GM18909 (cell line): Measurements from ENCODE around the gene PLXDC2.

ENCODE experiments used
- ATAC-seq: cut with Tn5 transposase; IDR thresholded peaks from one replicate; pipeline ENCODE4 v1.9.1; 2021; ENCODE audit warnings: mild to moderate bottlenecking; ENCODE audit not compliant: unreplicated experiment, poor library complexity

PLXDC2 gene

DNA sequence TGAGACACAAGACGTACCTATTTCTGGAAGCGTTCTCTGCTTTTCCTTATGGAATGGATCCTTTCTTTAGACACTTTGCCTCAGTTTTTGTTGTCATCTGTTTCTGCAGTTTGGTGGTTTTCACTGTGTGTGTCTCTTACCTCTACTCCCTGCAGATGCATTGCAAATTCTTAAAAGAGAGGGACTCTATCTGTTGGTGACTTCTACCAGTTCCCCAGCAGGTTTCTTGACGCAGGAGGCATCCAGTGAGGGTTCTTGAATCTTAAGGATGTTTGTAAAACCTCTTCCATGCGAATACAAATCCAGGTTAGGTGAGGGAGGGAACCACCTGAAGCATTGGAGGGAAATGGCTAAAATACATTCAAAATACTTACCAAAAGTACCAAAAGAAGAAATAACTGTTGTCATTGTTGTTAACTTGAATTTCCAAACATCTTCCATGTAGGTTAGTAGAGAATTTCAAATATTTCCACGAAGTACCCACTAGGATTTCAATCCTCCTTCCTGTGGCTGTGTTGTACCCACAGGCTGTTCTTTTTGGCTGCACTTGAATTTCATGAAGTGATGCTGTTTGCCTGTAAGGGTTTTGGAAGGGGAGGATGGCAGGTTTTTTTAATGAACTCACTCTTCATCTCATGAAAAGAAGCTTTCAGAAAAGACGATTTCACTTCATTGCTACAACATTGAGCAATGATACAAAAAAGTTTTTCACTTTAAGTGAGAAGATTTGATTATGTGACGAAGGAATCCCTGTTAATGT, 32.2 kb downstream of the PLXDC2 start:
- ATAC-seq = no peak

DNA sequence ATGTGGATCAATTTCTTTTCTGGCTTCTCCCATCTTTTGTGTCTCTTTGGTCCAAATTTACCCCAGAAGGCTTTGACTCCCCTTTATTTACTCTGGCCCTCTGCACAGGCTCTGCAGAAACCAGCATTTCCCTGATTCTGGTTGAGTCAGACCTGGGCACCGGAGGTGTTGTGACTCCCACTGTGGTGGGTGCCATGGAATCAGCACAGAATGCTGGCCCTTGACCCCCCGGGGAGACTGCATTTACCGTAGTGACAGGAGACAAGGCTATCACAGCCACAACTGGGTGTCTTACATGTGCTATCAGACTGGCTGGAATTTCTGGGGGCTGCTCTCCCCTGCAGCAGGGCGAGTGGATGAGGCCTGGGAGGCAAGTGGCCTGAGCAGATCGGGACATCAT, 37.6 kb downstream of the PLXDC2 start:
- no peak for ATAC-seq

DNA sequence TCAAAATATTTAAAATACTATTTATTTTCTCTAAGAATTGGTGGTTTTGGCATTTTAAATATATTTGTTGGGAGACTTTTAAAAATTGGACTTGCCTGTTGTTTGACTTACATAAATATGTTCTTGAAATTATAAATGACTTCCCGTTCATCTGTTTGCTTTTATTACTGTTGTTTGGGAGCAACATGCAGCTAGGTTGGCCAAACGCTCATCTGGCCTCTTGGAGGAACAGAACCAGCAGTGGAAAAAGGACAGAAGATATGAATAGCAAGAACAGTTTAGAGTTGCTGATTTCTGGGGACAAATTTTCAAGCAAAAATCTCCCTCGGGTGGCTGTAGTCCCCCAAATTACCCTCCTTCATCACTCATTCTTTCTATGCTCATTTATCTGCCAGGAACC, 41.6 kb downstream of the PLXDC2 start:
- no peak for ATAC-seq

GRCh38 chr10:19860107-19860506, 43.9 kb downstream of the PLXDC2 start:
- ATAC-seq = no peak

GRCh38 chr10:19862811-19863515, 46.7 kb downstream of the PLXDC2 start:
- no peak for ATAC-seq

DNA sequence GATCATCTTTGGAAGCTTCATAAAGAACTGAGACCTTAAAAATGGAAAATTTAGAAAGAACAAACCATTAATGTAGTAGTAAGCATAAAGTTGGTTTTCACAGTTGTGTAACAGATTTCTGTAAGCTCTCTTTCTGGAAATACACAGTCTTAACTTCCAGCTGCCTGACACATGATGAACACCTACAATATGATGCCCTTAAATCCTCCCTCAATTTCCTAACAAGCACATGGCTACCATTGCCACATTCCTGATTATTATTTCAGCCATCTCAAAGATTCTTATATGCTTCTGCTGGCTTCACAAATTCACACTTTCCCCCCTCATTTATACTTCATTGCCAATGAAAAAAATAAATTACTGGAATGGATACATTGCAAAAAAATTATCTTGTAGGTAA, 49.4 kb downstream of the PLXDC2 start:
- no peak for ATAC-seq

- no peak for ATAC-seq
These were observed 53.1 kb downstream of the PLXDC2 start for GRCh38 chr10:19869370-19869769.

GRCh38 chr10:19872504-19873271, 56.5 kb downstream of the PLXDC2 start:
- no peak for ATAC-seq

DNA sequence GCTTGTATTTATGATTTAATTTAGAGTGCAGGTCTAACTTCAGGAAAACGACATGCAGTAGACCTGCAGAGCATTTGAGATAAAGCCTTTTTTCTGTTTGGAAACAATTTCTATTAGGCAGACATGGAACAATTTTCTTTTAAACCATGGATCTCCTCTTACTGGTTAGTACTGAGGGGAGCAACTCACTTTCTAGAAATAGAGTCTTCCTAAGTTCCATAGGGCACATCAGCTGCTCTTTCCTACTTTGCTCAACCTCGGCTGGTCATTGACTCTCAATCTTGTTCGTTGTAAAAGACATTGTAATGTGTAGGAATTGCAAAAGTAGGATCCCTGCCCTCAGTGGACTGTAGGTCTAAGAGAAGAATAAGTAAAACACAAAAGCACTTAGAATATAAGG, 58.0 kb downstream of the PLXDC2 start:
- no peak for ATAC-seq

GRCh38 chr10:19874791-19875190, 58.6 kb downstream of the PLXDC2 start:
- no peak for ATAC-seq

DNA sequence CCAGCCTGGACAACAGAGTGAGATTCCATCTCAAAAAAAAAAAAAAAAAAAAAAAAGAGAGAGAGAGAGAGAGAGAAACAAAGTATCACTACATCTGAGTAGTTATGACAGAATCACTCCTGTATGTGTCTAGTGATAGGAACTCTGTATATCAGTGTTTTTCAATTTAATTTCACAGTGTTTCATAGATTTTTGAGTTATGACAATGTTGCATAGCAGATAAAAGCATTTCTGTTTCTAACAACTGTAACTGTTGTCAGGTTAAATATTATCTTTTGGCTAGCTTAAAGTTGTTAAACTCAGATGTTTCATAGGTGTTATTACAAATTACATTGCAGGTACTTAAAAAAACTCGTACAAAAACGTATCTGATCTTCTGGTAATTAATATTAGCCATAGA, 60.3 kb downstream of the PLXDC2 start:
- no peak for ATAC-seq

- no peak for ATAC-seq
These were observed 61.4 kb downstream of the PLXDC2 start for GRCh38 chr10:19877466-19878255.

DNA sequence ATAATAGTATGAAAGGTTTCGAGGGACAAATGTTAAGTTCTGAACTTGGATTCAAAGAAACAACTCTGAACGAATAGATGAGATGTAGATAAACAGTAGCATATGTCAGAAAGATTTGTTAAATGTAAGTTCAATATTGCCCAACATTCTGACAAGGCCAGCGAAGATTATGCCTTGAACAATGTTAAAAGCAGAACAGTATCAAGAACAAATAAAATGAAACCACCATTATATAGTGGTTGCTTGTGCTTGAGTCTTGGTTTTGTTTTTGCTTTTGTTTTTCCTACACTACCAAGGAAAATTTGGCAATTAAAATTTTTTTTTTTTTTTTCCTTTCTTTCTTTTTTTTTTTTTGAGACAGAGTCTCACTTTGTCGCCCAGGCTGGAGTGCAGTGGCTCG, 66.4 kb downstream of the PLXDC2 start:
- no peak for ATAC-seq

DNA sequence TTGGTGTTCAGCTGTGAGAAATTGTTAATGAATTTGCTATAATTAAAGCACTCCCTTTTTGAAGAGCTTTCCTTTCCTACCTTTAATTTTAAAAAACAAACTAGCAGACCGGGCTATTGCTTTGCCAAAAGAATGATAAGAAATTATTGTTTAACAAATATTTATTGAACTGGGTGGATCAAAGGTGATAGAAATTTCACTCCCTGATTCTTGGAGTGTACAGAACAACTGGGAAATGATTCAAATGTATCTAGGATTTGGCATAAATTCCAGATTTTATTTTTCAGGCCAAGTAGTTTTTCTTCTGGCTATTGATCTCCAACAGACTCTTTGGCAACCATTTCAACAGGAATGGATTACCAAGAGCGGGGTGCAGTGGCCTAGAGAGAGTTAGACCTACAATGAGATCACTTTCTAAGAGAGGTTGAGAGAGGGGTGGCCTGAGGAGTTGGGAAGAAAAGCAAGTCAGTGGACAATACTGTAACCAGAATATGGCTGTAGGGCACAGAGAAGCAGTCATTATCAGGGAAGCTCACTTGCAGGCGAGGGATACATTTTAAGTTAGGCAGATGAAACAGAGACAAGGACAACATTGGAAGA, 71.9 kb downstream of the PLXDC2 start:
- ATAC-seq = no peak

GRCh38 chr10:19889256-19889655, 73.0 kb downstream of the PLXDC2 start:
- ATAC-seq = no peak

DNA sequence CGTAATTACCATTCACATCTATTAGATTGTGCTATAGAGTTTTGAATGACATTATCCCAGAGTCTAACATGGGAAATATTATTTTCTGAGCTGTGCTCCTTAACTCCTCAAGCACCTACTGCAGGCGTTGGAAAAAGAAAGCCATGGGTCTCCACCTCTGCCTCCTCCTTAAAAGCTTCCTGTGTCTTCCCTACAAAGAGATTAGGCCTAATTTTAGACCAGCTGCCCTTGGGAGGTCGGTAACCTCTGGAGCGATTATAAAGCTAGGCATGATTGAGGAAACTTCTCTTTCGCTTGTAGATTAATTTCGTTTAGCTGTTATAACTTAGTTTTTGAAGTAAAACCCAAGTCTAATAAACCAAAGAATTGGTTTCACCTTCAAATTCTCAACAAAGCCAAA, 75.2 kb downstream of the PLXDC2 start:
- no peak for ATAC-seq

GRCh38 chr10:19892270-19892669, 76.0 kb downstream of the PLXDC2 start:
- ATAC-seq = no peak

DNA sequence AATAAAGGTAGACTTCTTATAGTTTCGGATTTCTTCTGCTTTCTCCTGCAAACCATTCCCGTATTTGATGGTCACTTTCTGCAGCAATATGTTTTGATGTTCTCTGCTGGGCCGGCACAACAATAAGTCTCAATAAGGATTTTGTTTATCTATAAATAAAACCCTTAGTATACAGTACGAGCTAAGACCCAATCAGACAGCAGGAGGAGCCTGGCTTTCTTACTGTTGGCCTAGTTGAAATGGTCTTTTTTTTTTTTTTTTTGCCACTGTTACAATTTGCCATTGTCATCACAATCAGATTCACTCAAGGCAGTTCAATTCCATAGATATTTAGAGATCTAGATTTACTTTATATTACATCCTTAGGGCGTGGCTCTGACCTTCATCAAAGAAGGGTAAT, 76.4 kb downstream of the PLXDC2 start:
- no peak for ATAC-seq

DNA sequence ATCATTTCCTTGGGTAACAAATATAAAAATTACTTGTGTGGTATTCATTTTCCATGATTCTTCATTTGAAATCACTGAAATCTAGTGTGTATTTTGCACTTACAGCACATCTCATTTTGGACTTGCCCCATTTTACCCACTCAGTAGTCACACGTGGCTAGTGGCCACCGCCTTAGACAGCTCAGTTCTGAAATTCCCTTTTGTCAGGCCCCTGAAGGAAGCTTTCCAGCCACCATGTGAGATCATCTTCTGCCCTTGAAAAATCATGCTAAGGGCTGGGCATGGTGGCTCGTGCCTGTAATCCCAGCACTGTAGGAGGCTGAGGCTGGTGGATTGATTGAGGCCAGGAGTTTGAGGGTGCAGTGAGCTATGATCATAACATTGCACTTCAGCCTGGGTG, 79.3 kb downstream of the PLXDC2 start:
- no peak for ATAC-seq

DNA sequence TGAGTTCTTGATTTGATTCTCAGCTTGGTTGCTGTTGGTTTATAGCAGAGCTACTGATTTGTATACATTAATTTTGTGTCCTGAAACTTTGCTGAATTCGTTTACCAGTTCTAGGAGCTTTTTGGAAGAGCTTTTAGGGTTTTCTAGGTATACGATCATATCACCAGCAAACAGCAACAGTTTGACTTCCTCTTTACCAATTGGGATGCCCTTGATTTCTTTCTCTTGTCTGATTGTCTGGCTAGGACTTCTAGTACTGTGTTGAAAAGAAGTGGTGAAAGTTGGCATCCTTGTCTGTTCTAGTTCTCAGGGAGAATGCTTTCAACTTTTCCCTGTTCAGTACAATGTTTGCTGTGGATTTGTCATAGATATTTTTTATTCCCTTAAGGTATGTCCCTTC, 86.2 kb downstream of the PLXDC2 start:
- ATAC-seq = no peak
